HG03442 (cell line): ENCODE results near the gene DBN1.
A peak's percentile ranks its signal among the peaks of the same experiment; 100 is the strongest.

Experiments used
- ATAC-seq: cut with Tn5 transposase; IDR thresholded peaks from one replicate; pipeline ENCODE4 v1.9.1; 2021; ENCODE audit warnings: mild to moderate bottlenecking, moderate library complexity; ENCODE audit not compliant: unreplicated experiment

DBN1 gene

GRCh38 chr5:177457852-177458681 is 15.4 kb downstream of the DBN1 start:
- ATAC-seq = no peak

GRCh38 chr5:177456976-177457851 is 16.2 kb downstream of the DBN1 start:
- ATAC-seq = peak; percentile 35

GRCh38 chr5:177456591-177456964 is 16.9 kb downstream of the DBN1 start:
- no peak for ATAC-seq

GRCh38 chr5:177455661-177456590 is 17.5 kb downstream of the DBN1 start:
- ATAC-seq = peak; percentile 8

GRCh38 chr5:177455036-177455660 is 18.3 kb downstream of the DBN1 start:
- ATAC-seq = peak; percentile 46

GRCh38 chr5:177454397-177455035 is 18.9 kb downstream of the DBN1 start:
- ATAC-seq = peak; percentile 39

GRCh38 chr5:177453852-177454396 is 19.5 kb downstream of the DBN1 start:
- peak; percentile 1 for ATAC-seq

- ATAC-seq = no peak
These were observed 20.5 kb downstream of the DBN1 start for GRCh38 chr5:177452688-177453638.

- ATAC-seq = no peak
These were observed 22.6 kb downstream of the DBN1 start for GRCh38 chr5:177450667-177451424.

GRCh38 chr5:177449140-177450061 is 24.0 kb downstream of the DBN1 start:
- ATAC-seq = no peak

GRCh38 chr5:177448244-177448950 is 25.0 kb downstream of the DBN1 start:
- ATAC-seq = no peak

GRCh38 chr5:177447611-177448243 is 25.7 kb downstream of the DBN1 start:
- ATAC-seq = no peak

GRCh38 chr5:177447066-177447610 is 26.3 kb downstream of the DBN1 start:
- peak; percentile 32 for ATAC-seq

GRCh38 chr5:177446200-177447065 is 27.0 kb downstream of the DBN1 start, which contains the start of gene PRR7:
Gene PRR7 (plus strand): TSS chr5:177446814. CDS start chr5:177455068, 8,254 bp downstream.
- peak; percentile 54 for ATAC-seq
